ENCODE measurements around the gene STK32B.

DNA sequence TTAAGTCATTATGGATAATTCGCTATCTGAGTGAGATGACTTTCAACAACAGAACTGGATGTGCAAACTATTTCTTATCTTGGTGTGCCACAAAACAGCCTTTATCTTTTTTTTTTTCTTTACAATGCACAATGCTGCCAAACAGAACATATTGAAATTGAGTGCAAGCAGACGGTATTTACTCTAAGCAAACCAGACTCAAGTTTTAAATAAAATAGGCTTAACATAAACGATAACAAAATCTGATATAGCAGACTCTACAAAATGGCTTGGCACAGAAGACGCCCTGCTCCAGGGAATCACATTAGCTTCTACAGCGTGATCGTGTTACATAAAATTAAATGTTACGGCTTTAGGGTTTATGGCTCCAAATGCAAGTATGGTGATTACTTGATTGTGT, 9.6 kb upstream of the STK32B start:
- TF ChIP-seq CTCF (IDR thresholded peaks at IDR 0.05) (no peak), POLR2AphosphoS5 (IDR thresholded peaks at IDR 0.05) (no peak)
